Kidney epithelial cell (primary cell): ENCODE measurements around the gene LMO1. TPM values are rescaled to one million over a fixed set of nuclear protein-coding genes. Genes with fewer than 3 reads are reported as not detected.
A peak's percentile ranks its signal among the peaks of the same experiment; 100 is the strongest.

Experiments used
- DNase-seq: peaks from one replicate; pipeline ENCODE4 v3.0.0-alpha.2; 2010; ENCODE audit warnings: low read depth
- H3K27me3 ChIP-seq: 2 replicates; pipeline ENCODE4 v1.6.0; 2011; ENCODE audit warnings: low read length; ENCODE audit not compliant: control insufficient read depth, insufficient read depth
- H3K36me3 ChIP-seq: 2 replicates; pipeline ENCODE4 v1.5.1; 2011; ENCODE audit warnings: low read length; ENCODE audit not compliant: control insufficient read depth, insufficient read depth
- H3K4me3 ChIP-seq: 2 replicates; pipeline ENCODE4 v1.5.1; 2011; ENCODE audit warnings: low read depth, mild to moderate bottlenecking, control low read depth, low read length
- total RNA-seq: library from RNA; depleted of rRNA; stranded (reverse); fragments of >200 nt; gene quantifications from 2 replicates; pipeline ENCODE4 v1.2.3, GENCODE V29; 2015
- TF ChIP-seq, protein P1 (sequence below): IDR thresholded peaks from 2 replicates; pipeline ENCODE4 v1.5.1; 2011; ENCODE audit warnings: mild to moderate bottlenecking, moderate library complexity, low read length, control low read depth, inconsistent platforms; ENCODE audit not compliant: insufficient read depth, poor library complexity, severe bottlenecking

The LMO1 gene
- total RNA-seq = 0.50 and 0.75 TPM in 2 replicates

DNA sequence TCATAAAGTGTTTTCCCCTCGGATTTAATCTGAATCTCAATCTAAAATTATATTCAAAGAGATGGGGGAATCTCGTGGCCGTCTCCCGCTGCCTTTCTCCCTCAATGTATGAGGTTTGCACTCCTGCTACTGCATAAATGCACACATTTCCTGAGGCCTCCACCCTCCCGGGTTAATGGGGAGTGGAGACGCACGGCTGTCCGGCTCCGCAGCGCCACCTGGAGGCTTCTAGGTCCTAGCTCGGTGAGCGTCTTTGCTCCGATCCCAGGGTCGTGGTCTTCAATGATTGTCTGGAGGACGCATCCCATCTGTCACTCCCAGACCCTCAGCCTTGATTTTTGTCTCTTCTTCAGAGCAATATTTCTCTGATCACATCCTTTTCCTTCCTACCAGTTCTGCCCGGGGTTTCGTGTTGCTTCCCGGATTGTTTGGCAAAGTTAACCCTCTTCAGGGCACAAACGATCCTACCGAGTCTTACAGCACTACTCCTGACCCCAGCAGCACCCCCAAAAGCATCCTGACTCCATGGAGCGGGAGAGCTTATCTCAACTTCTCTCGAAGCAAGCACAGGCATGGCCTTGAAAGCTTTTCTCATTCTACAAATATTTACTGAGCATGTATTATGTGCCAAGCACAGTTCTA, at the start of gene LMO1:
Gene LMO1 (minus strand): TSS at position 110 of the 642 bp plus-strand sequence. CDS start 516 bp downstream, outside the sequence.
- H3K4me3 ChIP-seq = peak within 1 kb of the TSS; percentile 1
- DNase-seq = peak; percentile 29

DNA sequence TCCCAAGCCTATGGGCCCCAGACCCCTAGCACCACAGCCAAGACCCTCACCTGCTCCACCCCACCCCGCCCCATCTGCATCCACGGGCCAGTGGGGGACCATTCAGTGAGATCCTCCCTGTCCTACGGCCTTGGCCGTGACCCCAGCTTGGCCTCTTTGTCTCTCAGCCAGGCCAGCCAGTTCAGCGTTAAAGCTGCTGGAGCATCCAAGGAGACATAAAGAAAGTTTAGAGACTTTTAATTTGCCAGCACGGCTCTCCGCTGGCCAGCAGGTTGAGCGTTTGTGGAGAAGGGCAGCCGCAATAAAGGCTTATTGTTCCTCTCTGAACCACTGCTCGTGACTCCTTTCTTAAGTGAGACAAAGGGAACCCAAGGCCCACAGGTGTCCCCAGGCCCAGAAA, 49.3 kb upstream of the LMO1 start:
- no peak for DNase-seq
- TF ChIP-seq, protein P1, sequence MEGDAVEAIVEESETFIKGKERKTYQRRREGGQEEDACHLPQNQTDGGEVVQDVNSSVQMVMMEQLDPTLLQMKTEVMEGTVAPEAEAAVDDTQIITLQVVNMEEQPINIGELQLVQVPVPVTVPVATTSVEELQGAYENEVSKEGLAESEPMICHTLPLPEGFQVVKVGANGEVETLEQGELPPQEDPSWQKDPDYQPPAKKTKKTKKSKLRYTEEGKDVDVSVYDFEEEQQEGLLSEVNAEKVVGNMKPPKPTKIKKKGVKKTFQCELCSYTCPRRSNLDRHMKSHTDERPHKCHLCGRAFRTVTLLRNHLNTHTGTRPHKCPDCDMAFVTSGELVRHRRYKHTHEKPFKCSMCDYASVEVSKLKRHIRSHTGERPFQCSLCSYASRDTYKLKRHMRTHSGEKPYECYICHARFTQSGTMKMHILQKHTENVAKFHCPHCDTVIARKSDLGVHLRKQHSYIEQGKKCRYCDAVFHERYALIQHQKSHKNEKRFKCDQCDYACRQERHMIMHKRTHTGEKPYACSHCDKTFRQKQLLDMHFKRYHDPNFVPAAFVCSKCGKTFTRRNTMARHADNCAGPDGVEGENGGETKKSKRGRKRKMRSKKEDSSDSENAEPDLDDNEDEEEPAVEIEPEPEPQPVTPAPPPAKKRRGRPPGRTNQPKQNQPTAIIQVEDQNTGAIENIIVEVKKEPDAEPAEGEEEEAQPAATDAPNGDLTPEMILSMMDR = no peak

More for the DNA sequence above, at the start of gene LMO1:
- Histone ChIP-seq H3K36me3 (no peaks in the 10 kb centered on the region), H3K27me3 (peaks cover 71% of the 10 kb centered on the region)
- TF ChIP-seq, protein P1 = peak; percentile 93

DNA sequence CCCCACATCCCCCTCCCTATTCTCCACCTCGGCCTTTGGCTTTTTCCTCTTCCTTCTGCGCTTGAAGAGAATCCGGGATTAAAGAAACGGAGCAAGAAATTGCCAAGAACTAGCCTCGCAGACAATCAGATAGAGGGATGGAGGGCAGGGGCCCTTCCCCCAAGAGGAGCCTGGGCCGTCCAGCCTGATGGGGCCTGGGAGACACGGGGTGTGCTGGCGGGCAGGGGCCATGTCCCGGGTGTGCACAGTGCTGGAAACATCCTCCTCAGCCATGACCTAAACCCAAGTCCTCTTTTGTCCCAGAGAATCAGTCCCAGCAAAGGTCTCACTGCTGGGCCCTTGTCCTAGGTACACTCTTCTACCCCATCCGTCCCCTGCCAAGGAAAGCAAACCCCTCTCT, 47.7 kb upstream of the LMO1 start:
- Histone ChIP-seq H3K36me3 (no peaks in the 10 kb centered on the region), H3K27me3 (peaks cover 16% of the 10 kb centered on the region), H3K4me3 (no peak overlapping the region)
- TF ChIP-seq, protein P1 = no peak
- no peak for DNase-seq

More for the DNA sequence above, 49.3 kb upstream of the LMO1 start:
- Histone ChIP-seq H3K27me3 (peaks cover 16% of the 10 kb centered on the region), H3K4me3 (no peak overlapping the region), H3K36me3 (no peaks in the 10 kb centered on the region)

DNA sequence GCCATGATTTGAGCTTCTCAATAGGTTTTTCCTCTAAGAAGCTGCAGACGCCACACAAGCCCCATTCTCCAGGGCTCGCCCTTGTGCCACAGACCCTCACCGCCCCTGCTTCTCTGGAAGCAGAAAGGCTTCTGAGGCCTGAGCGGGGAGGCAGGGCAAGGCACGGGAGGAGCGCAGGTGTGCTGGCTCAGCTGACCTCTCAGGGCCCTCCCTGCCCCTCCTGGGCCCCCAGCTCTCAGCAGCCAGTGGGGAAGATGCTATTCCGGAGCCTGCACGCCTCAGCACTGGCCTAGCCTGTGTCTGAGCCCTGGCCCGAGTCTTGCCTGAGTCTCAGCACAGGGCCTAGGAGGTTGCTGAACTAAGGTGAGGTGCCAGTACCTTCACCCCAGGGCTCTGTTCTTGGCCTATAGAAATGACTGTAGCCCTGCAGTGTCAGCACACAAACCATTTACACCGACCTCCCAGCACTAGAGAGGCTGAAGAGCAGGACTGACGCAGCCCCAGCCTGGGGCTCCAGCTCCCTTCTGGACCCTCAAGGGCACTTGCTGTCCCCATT, 47.1 kb upstream of the LMO1 start:
- Histone ChIP-seq H3K36me3 (no peaks in the 10 kb centered on the region), H3K27me3 (peaks cover 16% of the 10 kb centered on the region), H3K4me3 (no peak overlapping the region)
- TF ChIP-seq, protein P1 = no peak
- DNase-seq = no peak

DNA sequence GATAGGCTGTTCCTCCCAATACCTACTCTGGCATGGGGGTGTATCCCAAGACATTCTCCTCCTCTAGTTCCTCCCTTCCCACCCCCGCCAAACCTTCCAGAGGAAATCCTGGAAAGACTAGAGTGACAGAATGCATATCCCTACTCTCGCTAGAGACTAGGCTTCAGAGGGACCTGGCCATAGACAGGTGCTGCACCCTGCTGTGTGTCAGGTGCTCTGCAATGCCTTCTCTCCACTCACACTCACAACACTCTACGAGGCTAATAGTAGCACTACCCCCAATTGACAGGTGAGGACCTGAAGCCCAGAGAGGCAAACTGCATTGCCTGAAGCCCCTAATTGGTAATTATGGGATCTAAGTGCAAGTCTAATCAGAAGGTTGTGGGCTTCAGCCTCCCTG, 46.2 kb upstream of the LMO1 start:
- TF ChIP-seq, protein P1 = peak; percentile 24
- no peak for DNase-seq
- H3K4me3 ChIP-seq = no peak overlapping the region

More for the DNA sequence above, 46.2 kb upstream of the LMO1 start:
- Histone ChIP-seq H3K36me3 (no peaks in the 10 kb centered on the region), H3K27me3 (peaks cover 15% of the 10 kb centered on the region)
